Lower leg skin (tissue), 3 donors: ENCODE results near the gene MYH7.

Experiments
- CTCF ChIP-seq, 3 donors: fragments of 450-650 bp; IDR thresholded peaks; one replicate each; pipeline ENCODE4 v1.5.1; 2016; ENCODE audit warnings: antibody characterized with exemption in 3 of 3, mild to moderate bottlenecking in 3 of 3, moderate library complexity in 2 of 3
- POLR2A ChIP-seq, 2 donors: fragments of 450-650 bp; IDR thresholded peaks; one replicate each; pipeline ENCODE4 v1.6.1; 2016 to 2017; ENCODE audit warnings: antibody characterized with exemption in 2 of 2, mild to moderate bottlenecking in 1 of 2, moderate library complexity in 1 of 2

GRCh38 chr14:23407516-23408306, 27.7 kb downstream of the MYH7 start, which contains the start of gene MYH6:
- no peak for TF ChIP-seq CTCF (IDR thresholded peaks at IDR 0.05)
- no peak for TF ChIP-seq POLR2A (IDR thresholded peaks at IDR 0.05)
